GM12878 (cell line): Measurements from ENCODE around the gene UGT1A7. TPM values are rescaled to one million over a fixed set of nuclear protein-coding genes. Genes with fewer than 3 reads are reported as not detected.

ENCODE experiments used
- ATAC-seq: fragments of 200-7000 bp; cut with Tn5 transposase; 3 replicates; pipeline ENCODE4 v1.9.1; 2020; ENCODE audit warnings: mild to moderate bottlenecking, moderate library complexity
- BruUV-seq: library from RNA; stranded (reverse); fragments of 400-500 nt; replicated peaks from 2 replicates; lab custom pipeline; 2021; lab: Mats Ljungman, UMichigan
- CTCF ChIA-PET: fragments of 300-600 bp; sonication (Branson Sonifier 250); formaldehyde crosslinking; extraction: SDS; loops from one replicate; lab custom pipeline; 2021; ENCODE audit warnings: inconsistent platforms; lab: Yijun Ruan, JAX
- POLR2A ChIA-PET: fragments of 350-600 bp; formaldehyde crosslinking; extraction: SDS; loops from one replicate; lab custom pipeline; 2021; ENCODE audit warnings: inconsistent platforms; lab: Charles Lee
- RAD21 ChIA-PET: fragments of 300-600 bp; sonication (Branson Sonifier 250); formaldehyde crosslinking; loops from one replicate; lab custom pipeline; 2023; ENCODE audit warnings: antibody characterized with exemption; ENCODE audit not compliant: unreplicated experiment; lab: Charles Lee
- SMC1A ChIA-PET: fragments of 300-600 bp; sonication (Branson Sonifier 250); formaldehyde crosslinking; loops from one replicate; lab custom pipeline; 2023; ENCODE audit not compliant: unreplicated experiment, uncharacterized antibody; lab: Charles Lee
- DNase-seq: peaks from one replicate; pipeline ENCODE4 v3.0.0-alpha.2; 2011; ENCODE audit warnings: low read depth, low spot score
- FAIRE-seq: peaks from 3 replicates; lab custom pipeline; 2011; peaks lifted over from hg19 to GRCh38; lab: Jason Lieb, UNC
- H2AFZ ChIP-seq: 2 replicates; pipeline ENCODE4 v1.6.0; 2011; ENCODE audit warnings: low read depth, low read length, control low read depth; ENCODE audit not compliant: control insufficient read depth
- H3K27ac ChIP-seq: 2 replicates; pipeline ENCODE4 v1.5.1; 2011; ENCODE audit warnings: control low read depth; ENCODE audit not compliant: control insufficient read depth, insufficient read depth
- H3K27me3 ChIP-seq, 2 experiments: replicated peaks in 1 of 2; 2 replicates each; pipeline versions ENCODE4 v1.6.0 to v1.6.1; 2011; ENCODE audit warnings: low read length in 1 of 2; ENCODE audit not compliant: control insufficient read depth in 2 of 2, insufficient read depth in 2 of 2
- H3K36me3 ChIP-seq, 2 experiments: 2 replicates each; pipeline ENCODE4 v1.5.1; 2011; ENCODE audit warnings: low read length in 1 of 2; ENCODE audit not compliant: control insufficient read depth in 2 of 2, insufficient read depth in 2 of 2
- H3K4me1 ChIP-seq: 2 replicates; pipeline ENCODE4 v1.6.1; 2011; ENCODE audit warnings: mild to moderate bottlenecking, low read length, moderate library complexity, mixed read lengths; ENCODE audit not compliant: control insufficient read depth, insufficient read depth
- H3K4me2 ChIP-seq: 2 replicates; pipeline ENCODE4 v1.6.0; 2011; ENCODE audit warnings: control low read depth; ENCODE audit not compliant: control insufficient read depth, insufficient read depth
- H3K4me3 ChIP-seq: fragments of 200-600 bp; sonication (generic); 2 replicates; pipeline ENCODE4 v1.5.1; 2016
- H3K79me2 ChIP-seq: 2 replicates; pipeline ENCODE4 v1.6.0; 2011; ENCODE audit warnings: low read length; ENCODE audit not compliant: control insufficient read depth, insufficient read depth
- H3K9ac ChIP-seq: 2 replicates; pipeline ENCODE4 v1.8.0; 2011; ENCODE audit warnings: low read length, control low read depth, mixed read lengths; ENCODE audit not compliant: control insufficient read depth, insufficient read depth
- H3K9me3 ChIP-seq: replicated peaks from 3 replicates; pipeline ENCODE4 v1.5.1; 2011; ENCODE audit warnings: mild to moderate bottlenecking, low read length; ENCODE audit not compliant: control insufficient read depth, insufficient read depth
- H4K20me1 ChIP-seq: 2 replicates; pipeline ENCODE4 v1.6.0; 2011; ENCODE audit not compliant: control insufficient read depth, insufficient read depth
- BCL3 ChIP-seq: IDR thresholded peaks from 2 replicates; pipeline ENCODE4 v1.6.1; 2011; ENCODE audit warnings: borderline replicate concordance, low read depth, mild to moderate bottlenecking, moderate library complexity, low read length; ENCODE audit not compliant: insufficient read depth, poor library complexity, severe bottlenecking
- NR2F1 ChIP-seq: fragments of 450-650 bp; conservative IDR thresholded peaks from 2 replicates; pipeline ENCODE4 v1.6.1; 2017; ENCODE audit warnings: mild to moderate bottlenecking
- TCF12 ChIP-seq: IDR thresholded peaks from 2 replicates; pipeline ENCODE4 v1.6.1; 2011; ENCODE audit warnings: low read depth, mild to moderate bottlenecking, low read length
- ZBTB4 ChIP-seq: fragments of 450-650 bp; formaldehyde crosslinking; IDR thresholded peaks from 2 replicates; pipeline ENCODE4 v1.4.0; 2022; ENCODE audit warnings: mild to moderate bottlenecking, moderate library complexity
- ZNF592 ChIP-seq: fragments of 450-650 bp; IDR thresholded peaks from 2 replicates; pipeline ENCODE4 v1.6.1; 2017; ENCODE audit warnings: mild to moderate bottlenecking, moderate library complexity
- WGBS: methylation state at CpG from one replicate; pipeline ENCODE4 v1.1.6; 2016; ENCODE audit warnings: low lambda C conversion rate; ENCODE audit not compliant: insufficient replicate concordance, insufficient coverage; ENCODE audit errors: missing lambda C conversion rate; 5-methylcytosine and 5-hydroxymethylcytosine counted together
- in situ Hi-C: fragments of 300-500 bp; cut with MboI; formaldehyde crosslinking; loops from 9 replicates; pipeline ENCODE4 v1.14.3; 2018; ENCODE audit warnings: mixed read lengths
- intact Hi-C: fragments of 100-400 bp; cut with micrococcal nuclease; formaldehyde crosslinking; loops from one replicate; pipeline ENCODE4 v1.14.2; 2022; ENCODE audit not compliant: unreplicated experiment
- polyA plus RNA-seq, 11 experiments: library from polyadenylated mRNA; depleted of rRNA in 4 of 11; unstranded in 6 of 11; stranded (reverse) in 5 of 11; fragments of >200 nt; fragmentation: Nextera tagmentation in 4 of 11; fragmentation: Illumina TruSeq in 1 of 11; extraction: Ambion mirVana in 4 of 11; extraction: Trizol in 1 of 11; gene quantifications; 1 replicate in 1 of 11; 2 replicates in 10 of 11; pipeline versions ENCODE4 v1.2.1 to v1.2.3, GENCODE V29; 2011 to 2016; ENCODE audit warnings: inconsistent platforms in 2 of 11, missing spikeins in 2 of 11, low read depth in 1 of 11
- total RNA-seq, 4 experiments: library from RNA; depleted of rRNA in 3 of 4; stranded (reverse); fragments of >200 nt in 3 of 4; fragmentation: Illumina TruSeq in 1 of 4; extraction: Trizol in 1 of 4; gene quantifications; 2 replicates each; pipeline versions ENCODE4 v1.2.1 to v1.2.3, GENCODE V29; 2013 to 2021

The UGT1A7 gene
- total and polyA plus RNA-seq, 10 of the 15 experiments (the other 5 are each of a cell fraction or from before 2014, with no cell fraction given): not detected

GRCh38 chr2:233712611-233713261, 31.0 kb downstream of the UGT1A7 start, which contains the start of gene UGT1A5:
UGT1A5 (plus strand) TSS chr2:233712907; CDS start chr2:233712992, 85 bp downstream.
- H3K4me1 ChIP-seq: no peaks in the 10 kb centered on the region
- no peaks in the 10 kb centered on the region for H4K20me1 ChIP-seq
- no peaks in the 10 kb centered on the region for H3K36me3 ChIP-seq
- ChIA-PET POLR2A (no interaction called here), CTCF (interaction anchor here (0.7 to 2.0 kb wide), 5 partner anchors 9 to 309 kb away, joined by 3 to 10 read pairs (median 3); no protein-coding TSS in a partner anchor), RAD21 (no interaction called here), SMC1A (interaction anchor here (2.2 kb wide), 1 partner anchor 307 kb away, joined by 10 read pairs; no protein-coding TSS in a partner anchor)
- DNase-seq: no peak
- no peak within 1 kb of the TSS for H3K4me2 ChIP-seq
- WGBS: 49% methylated on average over 14 of the region's 14 CpGs
- intact Hi-C loops (loop anchor here (10.0 kb wide), 1 partner anchor 228 kb away; no protein-coding TSS in a partner anchor), in situ Hi-C loops (no loop called here)
- FAIRE-seq: no peak
- no peaks in the 10 kb centered on the region for H3K79me2 ChIP-seq
- H3K9me3 ChIP-seq: no peaks in the 10 kb centered on the region; the same call in 1 of the 3 replicates
- H3K4me3 ChIP-seq: no peak within 1 kb of the TSS
- no peak within 1 kb of the TSS for H3K9ac ChIP-seq
- peaks cover 0 to 4% of the 10 kb centered on the region in 2 experiments; a peak in 2 of 4 replicates for H3K27me3 ChIP-seq
- no peak within 1 kb of the TSS for H3K27ac ChIP-seq
- H2AFZ ChIP-seq: no peak within 1 kb of the TSS
- no peak for TF ChIP-seq NR2F1
- BruUV-seq: no TSS peak
- ATAC-seq: no peak

- DNase-seq: no peak
- in situ Hi-C loops (no loop called here), intact Hi-C loops (loop anchor here (10.0 kb wide), 1 partner anchor 228 kb away; no protein-coding TSS in a partner anchor)
- H3K36me3 ChIP-seq: no peaks in the 10 kb centered on the region
- H3K27me3 ChIP-seq: peaks cover 0 to 4% of the 10 kb centered on the region in 2 experiments; a peak in 2 of 4 replicates
- no peak overlapping the region for H3K9ac ChIP-seq
- H3K79me2 ChIP-seq: no peaks in the 10 kb centered on the region
- no peak overlapping the region for H3K4me2 ChIP-seq
- no TSS peak for BruUV-seq
- H2AFZ ChIP-seq: no peak overlapping the region
- ChIA-PET SMC1A (no interaction called here), POLR2A (no interaction called here), RAD21 (no interaction called here), CTCF (interaction anchor here (1.0 kb wide), 1 partner anchor 201 kb away, joined by 3 read pairs; no protein-coding TSS in a partner anchor)
- FAIRE-seq: no peak
- no peaks in the 10 kb centered on the region for H4K20me1 ChIP-seq
- H3K27ac ChIP-seq: no peak overlapping the region
- H3K4me1 ChIP-seq: no peaks in the 10 kb centered on the region
- no peak overlapping the region for H3K4me3 ChIP-seq
- no peaks in the 10 kb centered on the region; the same call in 1 of the 3 replicates for H3K9me3 ChIP-seq
- no peak for ATAC-seq
- 71% methylated on average over 7 of the region's 7 CpGs for WGBS
- TF ChIP-seq ZNF592: no peak
- no peak for TF ChIP-seq TCF12
- no peak for TF ChIP-seq BCL3
- no peak for TF ChIP-seq ZBTB4
Observed at GRCh38 chr2:233713262-233713615, 31.5 kb downstream of the UGT1A7 start.
